ENCODE results near the gene FOXO6.

GRCh38 chr1:41371630-41372599 is 10.7 kb downstream of the FOXO6 start:
- TF ChIP-seq, protein P1, sequence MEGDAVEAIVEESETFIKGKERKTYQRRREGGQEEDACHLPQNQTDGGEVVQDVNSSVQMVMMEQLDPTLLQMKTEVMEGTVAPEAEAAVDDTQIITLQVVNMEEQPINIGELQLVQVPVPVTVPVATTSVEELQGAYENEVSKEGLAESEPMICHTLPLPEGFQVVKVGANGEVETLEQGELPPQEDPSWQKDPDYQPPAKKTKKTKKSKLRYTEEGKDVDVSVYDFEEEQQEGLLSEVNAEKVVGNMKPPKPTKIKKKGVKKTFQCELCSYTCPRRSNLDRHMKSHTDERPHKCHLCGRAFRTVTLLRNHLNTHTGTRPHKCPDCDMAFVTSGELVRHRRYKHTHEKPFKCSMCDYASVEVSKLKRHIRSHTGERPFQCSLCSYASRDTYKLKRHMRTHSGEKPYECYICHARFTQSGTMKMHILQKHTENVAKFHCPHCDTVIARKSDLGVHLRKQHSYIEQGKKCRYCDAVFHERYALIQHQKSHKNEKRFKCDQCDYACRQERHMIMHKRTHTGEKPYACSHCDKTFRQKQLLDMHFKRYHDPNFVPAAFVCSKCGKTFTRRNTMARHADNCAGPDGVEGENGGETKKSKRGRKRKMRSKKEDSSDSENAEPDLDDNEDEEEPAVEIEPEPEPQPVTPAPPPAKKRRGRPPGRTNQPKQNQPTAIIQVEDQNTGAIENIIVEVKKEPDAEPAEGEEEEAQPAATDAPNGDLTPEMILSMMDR (IDR thresholded peaks at IDR 0.05): no peak
- TF ChIP-seq POLR2A (IDR thresholded peaks at IDR 0.05): no peak
